NT2/D1 (cell line): ENCODE data around the gene RTN4R.
"Not testable (repeated sequence)": the region's sequence is repeated elsewhere in the genome, so short reads cannot be mapped to it uniquely, and the experiment has no call there.

ENCODE experiments used
- SUZ12 ChIP-seq: IDR thresholded peaks from 2 replicates; pipeline ENCODE4 v1.6.1; 2011; ENCODE audit not compliant: insufficient read length, insufficient read depth; ENCODE audit errors: extremely low read depth
- YY1 ChIP-seq: IDR thresholded peaks from 2 replicates; pipeline ENCODE4 v1.6.1; 2011; ENCODE audit not compliant: insufficient read length, insufficient read depth

GRCh38 chr22:20303229-20303534 lies 35.1 kb upstream of the RTN4R start:
- TF ChIP-seq YY1, SUZ12: not testable (repeated sequence)
